Activated naive CD4-positive, alpha-beta T cell treated with anti-CD3 and anti-CD28 coated beads, Interleukin-2, amount 50 U/mL, for 16 hours (primary cell): ENCODE results near the gene HNRNPM.
"Not testable (repeated sequence)": the region's sequence is repeated elsewhere in the genome, so short reads cannot be mapped to it uniquely, and the experiment has no call there.

Experiments
- DNase-seq: peaks from one replicate; pipeline ENCODE4 v3.0.0-alpha.2; 2020

Gene HNRNPM

DNA sequence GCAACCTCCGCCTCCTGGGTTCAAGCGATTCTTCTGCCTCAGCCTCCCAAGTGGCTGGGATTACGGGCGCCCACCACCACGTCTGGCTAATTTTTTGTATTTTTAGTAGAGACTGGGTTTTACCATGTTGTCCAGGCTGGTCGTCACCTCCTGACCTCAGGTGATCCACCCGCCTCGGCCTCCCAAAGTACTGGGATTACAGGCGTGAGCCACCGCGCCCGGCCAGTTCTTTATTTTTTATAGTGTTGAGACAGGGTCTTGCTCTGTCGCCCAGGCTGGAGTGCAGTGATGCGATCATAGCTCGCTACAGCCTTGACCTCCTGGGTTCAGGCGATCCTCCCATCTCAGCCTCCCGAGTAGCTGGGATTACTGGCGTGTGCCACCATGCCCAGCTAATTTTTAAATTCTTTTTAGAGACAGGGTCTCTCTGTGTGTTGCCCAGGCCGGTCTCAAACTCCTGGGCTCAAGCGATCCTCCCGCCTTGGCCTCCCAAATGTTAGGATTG, 69.8 kb downstream of the HNRNPM start:
- not testable (repeated sequence) for DNase-seq

DNA sequence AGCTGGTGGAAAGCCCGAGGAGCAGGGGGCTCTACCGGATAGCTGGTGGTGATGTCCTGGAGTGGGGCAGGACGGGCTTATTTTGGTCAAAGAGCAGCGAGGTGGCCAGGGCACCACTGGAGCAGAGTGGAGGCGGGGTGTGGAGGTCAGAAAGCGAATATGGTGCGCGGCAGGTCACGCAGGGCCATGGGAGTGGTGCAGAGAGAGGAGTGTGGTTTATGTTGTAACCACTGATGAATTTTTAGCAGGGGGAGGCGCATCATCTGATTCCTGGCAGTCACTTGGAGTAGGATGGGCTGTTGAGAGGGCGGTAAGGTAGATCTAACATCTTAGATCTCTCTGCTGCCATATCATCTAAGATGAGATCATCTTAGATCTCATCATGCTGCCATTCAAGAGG, 70.5 kb downstream of the HNRNPM start:
- peak; percentile 46 for DNase-seq

DNA sequence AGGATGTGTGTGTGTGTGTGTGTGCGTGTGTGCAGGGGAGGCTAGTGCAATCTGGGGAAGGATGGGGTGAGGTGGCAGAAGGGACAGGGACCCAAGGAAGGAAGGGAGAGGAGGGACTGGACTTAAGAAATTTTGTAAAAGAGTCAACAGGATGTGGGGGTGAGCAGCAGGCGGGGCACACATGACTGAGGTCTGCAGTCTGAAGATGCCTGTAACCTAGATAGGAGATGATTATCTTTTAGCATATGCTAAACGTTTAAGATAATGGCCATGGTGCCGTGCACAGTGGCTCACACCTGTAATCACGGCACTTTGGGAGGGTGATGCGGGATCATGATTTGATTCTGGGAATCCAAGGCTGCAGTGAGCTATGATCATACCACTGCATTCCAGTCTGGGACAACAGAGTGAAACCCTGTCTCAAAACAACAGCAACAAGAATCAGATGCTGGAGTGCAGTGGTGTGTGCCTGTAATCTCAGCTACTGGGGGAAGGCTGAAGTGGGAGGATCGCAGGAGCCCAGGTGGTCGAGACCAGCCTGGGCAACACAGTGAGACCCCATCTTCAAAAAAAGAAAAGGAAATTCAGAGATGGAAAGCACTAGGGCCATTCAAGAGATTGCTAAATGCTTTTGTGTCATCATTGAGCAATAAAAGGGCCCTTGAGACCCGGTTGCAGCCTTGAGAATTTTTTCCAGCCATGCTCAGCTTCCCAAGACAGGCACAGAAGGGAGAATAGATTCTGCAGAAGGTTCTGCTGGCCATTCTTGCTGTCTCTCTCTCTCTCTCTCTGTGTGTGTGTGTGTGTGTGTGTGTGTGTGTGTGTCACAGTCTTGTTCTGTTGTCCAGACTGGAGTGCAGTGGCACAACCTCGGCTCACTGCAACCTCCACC, 73.0 kb downstream of the HNRNPM start:
- DNase-seq = no peak

DNA sequence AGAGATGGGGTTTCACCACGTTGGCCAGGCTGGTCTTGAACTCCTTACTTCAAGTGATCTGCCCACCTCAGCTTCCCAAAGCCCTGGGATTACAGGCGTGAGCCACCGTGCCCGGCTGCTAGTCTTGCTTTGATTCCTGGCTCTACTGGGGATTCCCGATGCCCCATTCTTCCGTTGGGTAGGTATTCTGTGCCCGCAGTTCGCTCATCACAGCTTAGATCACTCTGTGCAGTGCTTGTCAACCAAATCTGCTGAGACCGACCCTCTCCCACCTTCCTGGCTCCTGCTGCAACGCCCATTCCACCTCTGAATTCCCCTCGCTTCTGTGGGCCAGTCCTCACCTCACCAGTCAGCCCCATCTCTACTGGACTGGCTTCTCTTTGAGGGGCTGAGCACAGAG, 73.8 kb downstream of the HNRNPM start:
- DNase-seq = no peak

DNA sequence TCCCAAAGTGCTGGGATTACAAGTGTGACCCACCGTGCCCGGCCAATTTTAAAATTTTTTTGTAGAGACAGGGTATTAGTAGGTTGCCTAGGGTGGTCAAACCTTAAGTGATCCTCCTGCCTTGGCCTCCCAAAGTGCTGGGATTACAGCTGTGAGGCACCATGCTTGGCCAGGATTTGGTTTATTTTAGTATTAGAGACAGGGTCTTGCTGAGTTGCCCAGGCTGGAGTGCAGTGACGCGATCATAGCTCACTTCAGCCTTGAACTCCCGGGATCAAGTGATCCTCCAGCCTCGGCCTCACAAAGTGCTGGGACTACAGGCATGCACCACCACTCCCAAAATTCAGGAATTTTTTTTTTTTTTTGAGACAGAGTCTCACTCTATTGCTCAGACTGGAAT, 74.6 kb downstream of the HNRNPM start:
- no peak for DNase-seq

DNA sequence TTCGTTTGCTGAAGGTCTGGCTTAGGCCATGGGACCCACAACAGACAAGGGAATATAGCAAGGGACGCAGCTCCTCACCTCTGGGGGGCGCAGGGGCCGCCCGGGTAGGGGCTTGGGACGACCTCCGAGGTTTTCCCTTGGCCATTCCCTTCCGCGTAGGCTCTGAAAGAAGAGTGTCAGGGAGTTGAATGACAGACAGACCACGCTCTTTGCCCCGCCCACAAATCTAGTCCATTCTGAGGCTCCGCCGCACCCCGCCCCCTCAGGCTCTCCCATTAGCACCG, 80.6 kb downstream of the HNRNPM start:
- DNase-seq = no peak

DNA sequence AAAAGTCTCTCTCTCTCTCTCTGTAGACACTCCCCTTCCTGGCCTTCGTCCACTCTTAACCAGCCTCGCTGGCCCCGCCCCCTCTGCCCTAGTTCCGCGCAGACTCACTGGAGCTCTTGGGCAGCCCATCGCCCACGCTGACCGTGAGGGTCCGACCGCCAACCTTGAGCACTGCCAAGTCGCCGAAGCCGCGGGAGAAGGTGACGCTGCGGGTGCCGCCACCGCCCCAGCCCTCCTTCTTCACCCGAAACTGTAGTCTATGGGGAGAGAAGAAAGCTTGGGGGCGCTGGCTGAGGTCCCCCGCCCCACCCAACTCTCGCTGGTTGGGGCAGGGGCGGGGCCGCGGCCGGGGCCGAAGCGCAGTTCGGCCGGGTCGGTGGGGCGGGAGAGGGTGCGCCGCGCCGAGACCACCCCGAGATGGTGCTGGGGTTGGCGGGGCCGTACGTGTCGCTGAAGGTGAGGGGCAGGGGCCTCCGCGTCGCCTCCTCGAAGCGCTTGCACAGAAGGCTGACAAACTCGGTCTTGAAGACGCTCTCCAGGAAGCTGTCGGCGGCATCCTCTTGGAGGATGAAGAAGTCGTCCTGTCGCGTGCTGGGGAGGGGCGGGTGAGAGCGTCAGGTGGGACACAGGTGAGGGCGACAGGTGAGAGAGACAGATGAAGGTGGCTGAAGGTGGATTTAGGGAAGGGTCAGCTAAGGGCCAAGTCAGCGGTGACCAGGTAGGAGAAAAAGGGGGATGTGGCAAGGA, 81.7 kb downstream of the HNRNPM start:
- no peak for DNase-seq

DNA sequence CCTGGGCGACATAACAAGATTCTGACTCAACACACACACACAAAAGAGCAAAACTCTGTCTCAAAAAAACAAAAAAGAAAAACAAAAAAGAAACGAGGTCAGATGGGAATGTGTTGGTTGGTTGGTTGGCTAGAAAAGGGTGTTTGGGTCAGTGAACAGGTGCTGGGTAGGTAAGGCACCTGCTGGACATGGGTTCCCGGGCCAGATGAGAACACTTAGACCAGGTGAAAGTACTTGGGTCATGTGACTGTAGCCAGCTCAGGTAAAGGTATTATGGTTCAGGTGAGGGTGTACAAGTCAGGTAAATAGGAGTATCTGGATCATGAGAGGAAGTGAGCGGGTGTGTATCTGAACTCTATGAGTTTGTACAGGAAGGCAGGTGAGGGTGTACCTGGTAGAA, 83.7 kb downstream of the HNRNPM start:
- no peak for DNase-seq

DNA sequence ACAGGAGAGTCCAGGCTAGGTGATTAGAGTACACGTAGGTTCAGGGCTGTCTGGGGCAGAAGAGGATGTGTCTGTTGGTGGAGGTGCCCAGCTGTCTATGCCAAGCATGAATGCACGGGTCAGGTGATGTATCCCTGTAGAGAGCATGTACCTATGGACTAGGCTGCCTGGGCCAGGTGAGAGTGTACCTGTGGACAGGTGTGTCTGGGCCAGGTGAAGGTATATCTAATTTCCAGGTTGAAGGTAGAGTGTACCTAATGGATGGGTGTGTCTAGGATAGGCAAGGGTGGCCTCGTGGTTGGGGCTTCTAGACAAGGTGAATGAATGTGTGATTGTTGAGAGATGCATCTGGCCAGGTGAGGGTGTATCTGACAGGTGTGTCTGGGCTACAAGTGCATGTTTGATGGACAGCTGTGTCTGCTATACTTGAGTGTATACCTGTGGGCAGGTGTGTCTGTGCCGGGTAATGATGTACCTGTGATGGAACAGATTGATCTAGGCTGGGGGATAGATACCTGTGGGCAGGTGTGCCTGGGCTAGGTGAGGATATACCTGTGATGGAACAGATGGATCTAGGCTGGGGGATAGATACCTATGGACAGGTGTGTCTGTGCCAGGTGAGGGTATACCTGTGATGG, 84.7 kb downstream of the HNRNPM start:
- DNase-seq = no peak

DNA sequence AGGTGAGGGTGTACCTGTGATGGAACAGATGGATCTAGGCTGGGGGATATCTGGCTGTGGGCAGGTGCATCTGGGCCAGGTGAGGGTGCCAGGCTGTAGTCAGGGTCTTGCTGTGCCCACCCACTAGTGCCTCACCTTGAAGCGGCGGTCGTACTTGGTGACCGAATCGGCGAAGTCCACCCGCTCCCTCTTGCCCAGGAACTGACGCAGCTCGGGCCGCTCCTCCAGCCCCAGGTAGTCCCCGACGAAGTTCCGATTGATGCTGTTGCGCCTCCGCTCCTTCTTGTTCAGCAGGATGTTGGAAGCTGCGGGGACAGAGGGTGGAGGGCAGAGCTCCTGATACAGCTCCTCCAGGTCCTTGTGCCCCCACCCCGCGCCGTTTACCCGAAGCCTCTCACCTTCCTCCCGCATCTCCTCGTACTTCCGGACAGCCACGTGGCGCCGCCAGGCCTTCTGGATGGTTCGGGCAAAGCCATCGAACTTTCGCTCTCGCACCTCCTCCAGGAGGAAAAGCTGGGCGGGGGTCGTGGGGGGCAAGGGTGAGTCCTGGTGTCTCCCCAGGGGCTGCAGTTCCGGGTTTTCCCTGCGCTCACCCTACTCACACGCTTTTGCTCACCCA, 85.4 kb downstream of the HNRNPM start:
- DNase-seq = no peak

DNA sequence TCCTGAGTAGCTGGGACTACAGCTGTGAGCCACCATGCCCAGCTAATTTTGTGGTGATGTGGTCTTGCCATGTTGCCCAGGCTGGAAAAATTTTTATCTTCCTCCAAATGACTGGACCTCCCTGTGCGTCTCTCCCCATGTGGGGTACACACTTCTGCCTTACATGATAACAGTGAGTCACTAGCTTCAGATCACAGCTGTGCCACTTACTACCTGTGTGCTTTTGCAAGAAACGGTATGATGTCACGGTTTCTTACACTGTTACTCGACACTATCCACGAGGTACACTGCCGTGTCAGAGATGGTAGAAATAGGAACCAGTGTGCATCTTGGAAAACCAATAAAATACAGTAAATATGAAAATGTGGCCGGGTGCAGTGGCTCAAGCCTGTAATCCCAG, 86.7 kb downstream of the HNRNPM start:
- no peak for DNase-seq

DNA sequence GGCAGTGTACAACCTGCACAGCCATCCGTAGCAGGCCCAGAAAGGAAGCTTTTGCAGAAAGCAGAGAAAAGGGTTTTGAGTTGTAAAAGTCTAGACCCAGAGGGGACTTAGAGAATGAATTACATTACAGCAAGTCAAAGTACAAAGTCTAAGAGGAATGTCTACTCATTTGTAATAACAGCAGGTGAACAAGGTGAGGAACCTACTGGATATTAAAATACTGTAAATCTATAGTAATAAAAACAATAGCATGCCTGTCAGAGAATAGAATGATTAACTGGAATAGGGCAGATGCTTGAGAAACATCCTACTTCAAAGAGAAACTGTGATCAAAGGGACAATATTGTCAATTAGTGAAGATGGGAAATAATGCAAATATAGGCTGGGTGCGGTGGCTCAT, 87.5 kb downstream of the HNRNPM start:
- DNase-seq = no peak

DNA sequence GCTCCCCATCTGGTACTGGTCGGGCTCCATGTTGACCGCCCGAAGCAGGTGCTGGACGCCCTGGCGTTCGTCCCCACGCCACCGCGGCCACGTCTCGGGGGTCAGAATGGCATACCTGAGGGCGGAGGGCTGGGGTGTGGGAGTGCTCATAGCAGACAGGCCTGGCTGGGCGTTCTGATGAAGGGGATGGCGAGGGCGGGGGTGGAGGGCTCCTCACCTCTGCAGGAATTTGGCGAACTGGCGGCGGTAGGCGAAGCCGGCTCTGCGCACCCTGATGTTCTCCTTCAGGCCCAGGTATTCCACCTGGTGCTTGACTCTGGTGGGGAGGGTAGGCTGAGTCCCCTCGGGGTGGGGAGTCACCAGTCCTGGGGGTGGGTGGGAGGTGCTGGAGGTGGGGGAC, 91.5 kb downstream of the HNRNPM start:
- DNase-seq = no peak

DNA sequence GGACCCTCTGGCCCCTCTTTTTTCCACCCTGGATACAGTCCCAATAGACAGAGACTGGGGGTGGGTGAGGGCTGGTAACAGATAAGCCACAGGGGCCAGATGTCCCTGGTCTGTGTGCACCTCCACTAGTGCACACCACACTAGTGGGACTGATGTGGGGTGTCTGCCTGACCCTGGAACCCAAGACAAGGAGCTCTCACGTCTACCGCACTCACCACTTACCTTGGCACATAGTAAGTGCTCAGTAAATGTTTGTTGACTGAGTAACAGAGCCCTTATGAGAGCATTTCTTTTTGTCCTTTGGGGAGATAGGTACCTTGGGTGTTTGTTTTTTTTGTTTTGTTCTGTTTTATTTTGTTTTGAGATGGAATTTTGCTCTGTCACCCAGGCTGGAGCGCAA, 92.3 kb downstream of the HNRNPM start:
- DNase-seq = no peak
